Measurements from ENCODE around the gene VARS1. TPM values are rescaled to one million over a fixed set of nuclear protein-coding genes. Genes with fewer than 3 reads are reported as not detected.

The VARS1 gene
- total and polyA plus RNA-seq, 2 experiments from 2014 or later, result 71.2 to 137 TPM

DNA sequence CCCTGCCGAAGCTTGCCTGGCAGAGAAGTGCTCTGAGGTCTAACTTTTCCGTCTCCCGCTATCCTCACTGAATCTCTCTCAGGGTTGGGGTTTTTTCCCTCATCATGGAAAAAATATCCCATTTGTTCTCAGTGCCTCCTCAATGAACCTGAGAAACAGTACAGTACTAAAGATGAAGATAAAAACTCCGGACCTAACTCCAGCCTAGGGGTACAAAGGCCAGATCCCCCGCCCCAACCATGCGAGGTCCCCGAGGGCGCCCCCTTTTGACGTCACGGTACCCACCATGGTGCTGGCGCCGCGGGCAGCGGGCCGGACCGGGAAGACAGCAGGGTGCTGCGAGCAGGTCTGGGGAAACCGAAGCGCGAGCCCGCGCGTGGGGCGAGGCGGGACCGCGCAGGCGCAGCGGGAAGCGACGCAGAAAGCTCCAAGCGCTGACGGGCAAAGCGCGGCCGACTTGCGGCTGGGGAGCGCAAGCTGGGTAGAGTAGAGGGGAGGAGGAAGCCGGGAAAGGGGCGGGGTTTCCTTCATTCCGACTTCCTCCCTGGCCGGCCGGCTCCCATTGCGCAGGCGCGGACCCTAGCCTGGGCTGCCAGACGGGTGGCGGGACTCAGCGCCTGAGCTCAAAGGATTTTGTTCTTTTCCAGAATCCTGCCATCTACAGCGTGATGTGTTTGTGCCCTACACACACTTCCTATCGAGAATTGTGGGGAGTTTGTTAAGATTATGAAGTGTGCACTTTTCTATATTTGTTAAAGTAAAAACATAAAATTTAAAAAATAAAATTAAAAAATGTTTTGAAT, 11.1 kb upstream of the VARS1 start, which contains the start of gene LSM2 (continued):
- TF ChIP-seq, protein P1, sequence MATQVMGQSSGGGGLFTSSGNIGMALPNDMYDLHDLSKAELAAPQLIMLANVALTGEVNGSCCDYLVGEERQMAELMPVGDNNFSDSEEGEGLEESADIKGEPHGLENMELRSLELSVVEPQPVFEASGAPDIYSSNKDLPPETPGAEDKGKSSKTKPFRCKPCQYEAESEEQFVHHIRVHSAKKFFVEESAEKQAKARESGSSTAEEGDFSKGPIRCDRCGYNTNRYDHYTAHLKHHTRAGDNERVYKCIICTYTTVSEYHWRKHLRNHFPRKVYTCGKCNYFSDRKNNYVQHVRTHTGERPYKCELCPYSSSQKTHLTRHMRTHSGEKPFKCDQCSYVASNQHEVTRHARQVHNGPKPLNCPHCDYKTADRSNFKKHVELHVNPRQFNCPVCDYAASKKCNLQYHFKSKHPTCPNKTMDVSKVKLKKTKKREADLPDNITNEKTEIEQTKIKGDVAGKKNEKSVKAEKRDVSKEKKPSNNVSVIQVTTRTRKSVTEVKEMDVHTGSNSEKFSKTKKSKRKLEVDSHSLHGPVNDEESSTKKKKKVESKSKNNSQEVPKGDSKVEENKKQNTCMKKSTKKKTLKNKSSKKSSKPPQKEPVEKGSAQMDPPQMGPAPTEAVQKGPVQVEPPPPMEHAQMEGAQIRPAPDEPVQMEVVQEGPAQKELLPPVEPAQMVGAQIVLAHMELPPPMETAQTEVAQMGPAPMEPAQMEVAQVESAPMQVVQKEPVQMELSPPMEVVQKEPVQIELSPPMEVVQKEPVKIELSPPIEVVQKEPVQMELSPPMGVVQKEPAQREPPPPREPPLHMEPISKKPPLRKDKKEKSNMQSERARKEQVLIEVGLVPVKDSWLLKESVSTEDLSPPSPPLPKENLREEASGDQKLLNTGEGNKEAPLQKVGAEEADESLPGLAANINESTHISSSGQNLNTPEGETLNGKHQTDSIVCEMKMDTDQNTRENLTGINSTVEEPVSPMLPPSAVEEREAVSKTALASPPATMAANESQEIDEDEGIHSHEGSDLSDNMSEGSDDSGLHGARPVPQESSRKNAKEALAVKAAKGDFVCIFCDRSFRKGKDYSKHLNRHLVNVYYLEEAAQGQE (IDR thresholded peaks at IDR 0.05; ENCODE audit: unreplicated experiment), result no peak
- TF ChIP-seq, protein P2, sequence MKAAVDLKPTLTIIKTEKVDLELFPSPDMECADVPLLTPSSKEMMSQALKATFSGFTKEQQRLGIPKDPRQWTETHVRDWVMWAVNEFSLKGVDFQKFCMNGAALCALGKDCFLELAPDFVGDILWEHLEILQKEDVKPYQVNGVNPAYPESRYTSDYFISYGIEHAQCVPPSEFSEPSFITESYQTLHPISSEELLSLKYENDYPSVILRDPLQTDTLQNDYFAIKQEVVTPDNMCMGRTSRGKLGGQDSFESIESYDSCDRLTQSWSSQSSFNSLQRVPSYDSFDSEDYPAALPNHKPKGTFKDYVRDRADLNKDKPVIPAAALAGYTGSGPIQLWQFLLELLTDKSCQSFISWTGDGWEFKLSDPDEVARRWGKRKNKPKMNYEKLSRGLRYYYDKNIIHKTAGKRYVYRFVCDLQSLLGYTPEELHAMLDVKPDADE (IDR thresholded peaks at IDR 0.05), result peak; percentile 40; the same call in 1 of the 2 replicates
- TF ChIP-seq POLR2AphosphoS5 (IDR thresholded peaks at IDR 0.05; ENCODE audit: low read depth), result peak; percentile 82
- TF ChIP-seq NANOG (IDR thresholded peaks at IDR 0.05; ENCODE audit: borderline replicate concordance), result no peak

DNA sequence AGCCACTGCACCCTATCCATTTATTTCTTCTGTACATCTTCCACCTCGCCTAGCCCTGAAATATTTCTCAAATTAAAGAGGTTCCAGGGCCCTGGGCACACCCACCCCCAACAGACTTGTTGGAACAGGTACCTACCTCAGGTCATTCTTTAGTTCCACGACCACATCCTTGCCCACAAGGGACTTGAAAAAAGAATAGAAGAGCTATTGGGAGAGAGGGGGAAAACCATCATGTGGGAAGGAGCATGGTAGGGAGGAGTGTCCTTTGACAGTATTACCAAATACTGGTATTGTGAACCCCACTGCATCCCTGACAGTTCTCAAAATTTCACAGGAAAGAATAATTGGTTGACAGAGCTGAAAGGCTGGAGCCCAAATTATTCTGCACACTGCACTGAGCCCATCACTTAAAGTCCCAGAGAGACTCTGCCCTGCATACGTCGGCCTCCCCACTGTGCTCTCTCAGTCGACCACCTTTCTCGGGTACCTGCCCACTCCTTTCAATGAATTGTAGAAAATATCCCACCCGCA, 10.5 kb upstream of the VARS1 start:
- H2AFZ ChIP-seq, result peak overlapping the region; percentile 96
- H3K36me3 Mint-ChIP-seq (ENCODE audit: low read depth), result peaks cover 27% of the 10 kb centered on the region
- no peak for DNase-seq (ENCODE audit: low spot score)
- TF ChIP-seq STAT1 (IDR thresholded peaks at IDR 0.05; ENCODE audit: unreplicated experiment) (no peak), ZNF331 (CRISPR knock-in tag; IDR thresholded peaks at IDR 0.05; ENCODE audit: low read depth) (no peak), CREB1 (CRISPR knock-in tag; IDR thresholded peaks at IDR 0.05; ENCODE audit: low read depth) (no peak), JUNB (IDR thresholded peaks at IDR 0.05; ENCODE audit: unreplicated experiment) (no peak), EZH2phosphoT487 (IDR thresholded peaks at IDR 0.05; ENCODE audit: unreplicated experiment) (no peak)
- TF ChIP-seq, protein P2 (IDR thresholded peaks at IDR 0.05), result no peak
- TF ChIP-seq, protein P3, sequence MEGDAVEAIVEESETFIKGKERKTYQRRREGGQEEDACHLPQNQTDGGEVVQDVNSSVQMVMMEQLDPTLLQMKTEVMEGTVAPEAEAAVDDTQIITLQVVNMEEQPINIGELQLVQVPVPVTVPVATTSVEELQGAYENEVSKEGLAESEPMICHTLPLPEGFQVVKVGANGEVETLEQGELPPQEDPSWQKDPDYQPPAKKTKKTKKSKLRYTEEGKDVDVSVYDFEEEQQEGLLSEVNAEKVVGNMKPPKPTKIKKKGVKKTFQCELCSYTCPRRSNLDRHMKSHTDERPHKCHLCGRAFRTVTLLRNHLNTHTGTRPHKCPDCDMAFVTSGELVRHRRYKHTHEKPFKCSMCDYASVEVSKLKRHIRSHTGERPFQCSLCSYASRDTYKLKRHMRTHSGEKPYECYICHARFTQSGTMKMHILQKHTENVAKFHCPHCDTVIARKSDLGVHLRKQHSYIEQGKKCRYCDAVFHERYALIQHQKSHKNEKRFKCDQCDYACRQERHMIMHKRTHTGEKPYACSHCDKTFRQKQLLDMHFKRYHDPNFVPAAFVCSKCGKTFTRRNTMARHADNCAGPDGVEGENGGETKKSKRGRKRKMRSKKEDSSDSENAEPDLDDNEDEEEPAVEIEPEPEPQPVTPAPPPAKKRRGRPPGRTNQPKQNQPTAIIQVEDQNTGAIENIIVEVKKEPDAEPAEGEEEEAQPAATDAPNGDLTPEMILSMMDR (conservative IDR thresholded peaks at IDR 0.05; ENCODE audit: low read depth in 2 of 2), result no peak

More for the DNA sequence above, 10.5 kb upstream of the VARS1 start:
- Histone ChIP-seq H3K4me2 (peak overlapping the region; percentile 97), H3K4me3 (peak overlapping the region; percentile 96), H3F3A (replicated peaks; ENCODE audit: low read depth) (peaks cover 15% of the 10 kb centered on the region), H3K27me3 (ENCODE audit: insufficient read depth) (no peaks in the 10 kb centered on the region), H3K79me2 (replicated peaks; ENCODE audit: insufficient read depth) (peaks cover 39% of the 10 kb centered on the region), H3K9me2 (ENCODE audit: insufficient read depth) (no peaks in the 10 kb centered on the region), H4K20me1 (replicated peaks; ENCODE audit: insufficient read depth) (peaks cover 3% of the 10 kb centered on the region; the same call in 1 of the 2 replicates), H3K27ac (ENCODE audit: low read depth) (peak overlapping the region; percentile 97), H3K36me3 (ENCODE audit: insufficient read depth) (no peaks in the 10 kb centered on the region; the same call in 1 of the 2 replicates), H3K4me1 (ENCODE audit: insufficient read depth) (peaks cover 7% of the 10 kb centered on the region; the same call in 1 of the 2 replicates)
- Mint-ChIP-seq H3K9me3 (no peaks in the 10 kb centered on the region), H3K4me3 (peak overlapping the region; percentile 93), H3K27ac (peak overlapping the region; percentile 93), H3K4me1 (peaks cover 4% of the 10 kb centered on the region; the same call in 1 of the 3 replicates), H3K27me3 (ENCODE audit: insufficient read depth, low read depth, poor library complexity) (peaks cover 9% of the 10 kb centered on the region)
- ATAC-seq, result no peak

All from GM23338 (cell line).